ENCODE measurements around the gene RICTOR. TPM values are rescaled to one million over a fixed set of nuclear protein-coding genes. Genes with fewer than 3 reads are reported as not detected.

RICTOR gene
- total and polyA plus RNA-seq, 2 of the 4 experiments (the other 2 are of a cell fraction), result 4.1 to 35.7 TPM

DNA sequence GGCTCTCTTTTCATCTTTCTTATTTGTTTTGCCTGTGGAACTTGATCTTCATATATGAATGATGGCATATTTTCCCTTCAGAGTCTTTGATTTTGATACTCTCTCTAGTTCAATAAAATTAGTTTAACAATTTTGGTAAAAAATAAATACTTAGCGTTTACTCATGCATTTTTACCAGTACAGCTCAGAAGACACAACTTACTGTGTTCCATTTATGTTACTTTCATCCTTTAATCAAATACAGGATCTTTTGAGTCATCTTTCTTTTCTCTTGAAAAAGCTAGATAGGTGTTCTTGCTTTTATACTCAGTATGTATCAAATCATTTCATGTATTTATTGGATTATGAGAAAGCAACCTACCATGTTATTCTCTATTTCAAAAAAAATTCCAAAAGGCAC, 47.1 kb upstream of the RICTOR start:
- Histone ChIP-seq H3K14ac (replicated peaks; ENCODE audit: low read depth, low read length) (no peak overlapping the region), H2BK120ac (ENCODE audit: low read depth, low read length) (no peak overlapping the region), H4K91ac (ENCODE audit: insufficient read depth, low read depth, low read length) (no peak overlapping the region), H2BK5ac (ENCODE audit: low read depth, low read length, poor library complexity, severe bottlenecking) (no peak overlapping the region), H3K56ac (ENCODE audit: extremely low read depth, insufficient read depth, low read length) (no peak overlapping the region), H3K36me3 (ENCODE audit: control insufficient read depth, insufficient read depth, low read length) (no peaks in the 10 kb centered on the region), H3K18ac (ENCODE audit: low read depth, low read length) (no peak overlapping the region), H3K27me3 (ENCODE audit: control insufficient read depth, insufficient read depth, low read length) (no peaks in the 10 kb centered on the region), H3K23ac (ENCODE audit: low read depth, low read length) (no peak overlapping the region), H2BK15ac (ENCODE audit: low read depth, low read length) (no peak overlapping the region), H3K79me1 (ENCODE audit: low read depth in 1 of 2, low read length in 2 of 2) (no peaks in the 10 kb centered on the region), H3K9me3 (ENCODE audit: control insufficient read depth, insufficient read depth, low read length) (no peaks in the 10 kb centered on the region), H3K9ac (ENCODE audit: low read depth, low read length) (no peak overlapping the region), H4K20me1 (ENCODE audit: insufficient read depth, low read length) (no peaks in the 10 kb centered on the region), H3K27ac (ENCODE audit: insufficient read depth, low read length) (no peak overlapping the region), H2BK20ac (ENCODE audit: low read depth, low read length) (no peak overlapping the region), H2AK5ac (ENCODE audit: low read depth, low read length) (no peak overlapping the region), H3K4ac (ENCODE audit: low read depth, low read length) (no peak overlapping the region), H4K8ac (ENCODE audit: low read depth in 2 of 2, low read length in 2 of 2) (no peak overlapping the region), H3K4me1 (ENCODE audit: control insufficient read depth, insufficient read depth, low read length) (peaks cover 3% of the 10 kb centered on the region; the same call in 1 of the 2 replicates), H2AK9ac (replicated peaks; ENCODE audit: low read depth, low read length, poor library complexity) (no peak overlapping the region), H2AFZ (replicated peaks; ENCODE audit: low read length, poor library complexity) (no peak overlapping the region), H3K9me1 (ENCODE audit: insufficient read depth, low read length) (no peaks in the 10 kb centered on the region), H3K4me2 (ENCODE audit: low read depth, low read length) (no peak overlapping the region), H3K4me3 (ENCODE audit: insufficient read depth, low read depth, low read length) (no peak overlapping the region), H4K5ac (ENCODE audit: low read depth, low read length) (no peak overlapping the region)
- POLR2A ChIA-PET (ENCODE audit: unreplicated experiment), result no interaction called here
- TF ChIP-seq, protein P1, sequence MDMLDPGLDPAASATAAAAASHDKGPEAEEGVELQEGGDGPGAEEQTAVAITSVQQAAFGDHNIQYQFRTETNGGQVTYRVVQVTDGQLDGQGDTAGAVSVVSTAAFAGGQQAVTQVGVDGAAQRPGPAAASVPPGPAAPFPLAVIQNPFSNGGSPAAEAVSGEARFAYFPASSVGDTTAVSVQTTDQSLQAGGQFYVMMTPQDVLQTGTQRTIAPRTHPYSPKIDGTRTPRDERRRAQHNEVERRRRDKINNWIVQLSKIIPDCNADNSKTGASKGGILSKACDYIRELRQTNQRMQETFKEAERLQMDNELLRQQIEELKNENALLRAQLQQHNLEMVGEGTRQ (IDR thresholded peaks at IDR 0.05; ENCODE audit: low read depth, low read length), result no peak
- TF ChIP-seq CHD1 (IDR thresholded peaks at IDR 0.05; ENCODE audit: low read depth, low read length) (no peak), FOS (IDR thresholded peaks at IDR 0.05; ENCODE audit: low read depth, low read length) (no peak), RCOR1 (IDR thresholded peaks at IDR 0.05; ENCODE audit: insufficient replicate concordance, low read length) (no peak), BHLHE40 (IDR thresholded peaks at IDR 0.05; ENCODE audit: low read depth, low read length) (no peak), NFE2L2 (IDR thresholded peaks at IDR 0.05; ENCODE audit: low read depth, low read length) (no peak)
- CTCF ChIA-PET, result no interaction called here
- peak; percentile 28 for DNase-seq
- ATAC-seq (ENCODE audit: low read depth), result no peak; the same call in 1 of the 2 replicates
- no CpG with 5 or more reads among the region's 1 CpG for WGBS, 2 experiments (ENCODE audit: extremely low coverage in 2 of 2, insufficient read length in 1 of 2)
- BruUV-seq (replicated peaks), result no TSS peak
- in situ Hi-C loops (cut with MboI; ENCODE audit: low sequenced_read_pairs) (no loop called here), dilution Hi-C loops (cut with HindIII; ENCODE audit: low sequenced_read_pairs, unreplicated experiment) (no loop called here), intact Hi-C loops (cut with micrococcal nuclease) (no loop called here)
